K562 (cell line): ENCODE data around the gene FAM168B. TPM values are rescaled to one million over a fixed set of nuclear protein-coding genes. Genes with fewer than 3 reads are reported as not detected.

Experiments used
- ATF7 ChIP-seq: fragments of 450-650 bp; IDR thresholded peaks from 2 replicates; pipeline ENCODE4 v1.7.1; 2014; ENCODE audit warnings: mild to moderate bottlenecking, moderate library complexity
- HMGN3 ChIP-seq: IDR thresholded peaks from 2 replicates; pipeline ENCODE4 v1.6.1; 2011; ENCODE audit warnings: borderline replicate concordance, low read depth, mild to moderate bottlenecking, mixed read lengths, low read length; ENCODE audit not compliant: insufficient read length; ENCODE audit errors: extremely low read depth
- NR2F6 ChIP-seq: fragments of 450-650 bp; formaldehyde crosslinking; IDR thresholded peaks from 2 replicates; pipeline ENCODE4 v1.4.0; 2020; ENCODE audit warnings: mild to moderate bottlenecking
- SIN3A ChIP-seq, 2 experiments: fragments of 150-350 bp in 1 of 2; IDR thresholded peaks; 2 replicates each; pipeline ENCODE4 v1.6.1; 2011 to 2016; ENCODE audit warnings: borderline replicate concordance in 2 of 2, low read depth in 2 of 2, low read length in 2 of 2, mild to moderate bottlenecking in 2 of 2, moderate library complexity in 2 of 2; ENCODE audit not compliant: control insufficient read depth in 1 of 2
- ZNF785 ChIP-seq: fragments of 250-450 bp; sonication (Bioruptor Pico); IDR thresholded peaks from 2 replicates; pipeline ENCODE4 v1.4.0; 2020; ENCODE audit warnings: mild to moderate bottlenecking
- polyA plus RNA-seq, 8 experiments: library from polyadenylated mRNA; depleted of rRNA in 4 of 8; stranded (reverse) in 5 of 8; unstranded in 3 of 8; fragments of >200 nt; fragmentation: Nextera tagmentation in 2 of 8; fragmentation: Illumina TruSeq in 1 of 8; extraction: Ambion mirVana in 2 of 8; extraction: Trizol in 1 of 8; gene quantifications; 2 replicates each; pipeline versions ENCODE4 v1.2.1 to v1.2.3, GENCODE V29; 2011 to 2014; ENCODE audit warnings: inconsistent platforms in 1 of 8, missing spikeins in 1 of 8
- total RNA-seq, 7 experiments: library from RNA; depleted of rRNA in 6 of 7; stranded (reverse); fragments of >200 nt in 6 of 7; fragmentation: Illumina TruSeq in 2 of 7; extraction: Trizol in 2 of 7; gene quantifications; 2 replicates each; pipeline versions ENCODE4 v1.2.1 to v1.2.3, GENCODE V29; 2011 to 2021; ENCODE audit warnings: low replicate concordance in 1 of 7
- TF ChIP-seq, protein P1 (sequence below): sonication (generic); formaldehyde crosslinking; IDR thresholded peaks from 2 replicates; pipeline ENCODE4 v1.8.1; 2023; ENCODE audit warnings: mild to moderate bottlenecking, missing genetic modification reagents, moderate library complexity
- TF ChIP-seq, protein P2 (sequence below): fragments of 450-650 bp; IDR thresholded peaks from 2 replicates; pipeline ENCODE4 v1.6.1; 2016; ENCODE audit warnings: low read depth, mild to moderate bottlenecking, moderate library complexity
- TF ChIP-seq, protein P3 (sequence below): fragments of 250-450 bp; sonication (Bioruptor Pico); IDR thresholded peaks from 2 replicates; pipeline ENCODE4 v1.5.0; 2021; ENCODE audit warnings: mild to moderate bottlenecking, borderline replicate concordance
- TF ChIP-seq, protein P4 (sequence below): fragments of 450-650 bp; IDR thresholded peaks from 2 replicates; pipeline ENCODE4 v1.6.1; 2016; ENCODE audit warnings: borderline replicate concordance
- TF ChIP-seq, protein P5 (sequence below): conservative IDR thresholded peaks from 2 replicates; pipeline ENCODE4 v1.6.1; 2011; ENCODE audit warnings: low read depth, mild to moderate bottlenecking, low read length; ENCODE audit not compliant: control insufficient read depth
- TF ChIP-seq, protein P6 (sequence below): fragments of 250-450 bp; sonication (Bioruptor Pico); IDR thresholded peaks from 2 replicates; pipeline ENCODE4 v1.4.0; 2020; ENCODE audit warnings: mild to moderate bottlenecking, moderate library complexity
- TF ChIP-seq, protein P7 (sequence below): fragments of 450-650 bp; IDR thresholded peaks from one replicate; pipeline ENCODE4 v1.6.1; 2018; ENCODE audit warnings: mild to moderate bottlenecking, moderate library complexity; ENCODE audit not compliant: partially characterized antibody

FAM168B gene
- total and polyA plus RNA-seq, 9 of the 15 experiments (the other 6 are each of a cell fraction or from before 2014, with no cell fraction given): 3.3 to 76.0 (median 46.1) TPM

DNA sequence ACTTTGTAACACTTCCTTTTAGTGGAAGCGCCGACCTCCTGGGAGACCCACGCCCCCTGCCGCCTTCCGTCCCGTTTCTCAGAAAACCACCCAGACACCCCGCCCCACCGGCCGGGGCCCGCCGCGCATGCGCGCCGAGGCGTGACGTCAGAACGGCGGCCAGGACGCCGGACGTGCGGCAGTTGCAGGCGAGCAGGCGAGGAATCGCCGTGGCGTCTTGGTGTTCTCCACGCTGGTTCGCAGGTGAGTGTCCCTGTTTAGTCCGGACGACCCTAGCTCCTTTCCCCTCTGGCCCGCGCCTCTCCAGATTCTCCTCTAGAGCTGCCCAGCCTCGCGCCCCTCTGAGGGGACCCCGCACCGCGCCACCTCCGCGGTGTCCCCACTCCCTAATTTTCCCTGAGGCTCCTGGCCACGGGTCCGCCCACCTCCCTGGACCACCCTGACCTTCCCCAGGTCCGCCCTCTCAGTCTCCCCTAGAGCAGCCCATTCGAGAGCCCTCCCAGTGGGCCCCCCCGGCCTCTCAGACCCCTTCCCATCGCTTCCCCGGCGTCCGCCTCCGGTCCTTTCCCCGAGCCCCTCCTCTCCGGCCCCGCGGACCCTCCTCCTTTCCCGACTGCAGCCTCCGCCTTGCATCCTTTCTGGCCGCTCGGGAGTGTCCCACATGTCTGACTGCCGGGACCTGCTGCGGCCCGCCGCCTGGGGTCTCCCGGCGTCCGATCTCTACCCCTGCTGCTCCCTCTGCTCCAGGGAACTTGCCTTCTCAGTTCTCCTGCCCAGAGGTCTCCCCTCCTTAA, 12.1 kb upstream of the FAM168B start, which contains the start of gene PLEKHB2 (continued):
- TF ChIP-seq, protein P1, sequence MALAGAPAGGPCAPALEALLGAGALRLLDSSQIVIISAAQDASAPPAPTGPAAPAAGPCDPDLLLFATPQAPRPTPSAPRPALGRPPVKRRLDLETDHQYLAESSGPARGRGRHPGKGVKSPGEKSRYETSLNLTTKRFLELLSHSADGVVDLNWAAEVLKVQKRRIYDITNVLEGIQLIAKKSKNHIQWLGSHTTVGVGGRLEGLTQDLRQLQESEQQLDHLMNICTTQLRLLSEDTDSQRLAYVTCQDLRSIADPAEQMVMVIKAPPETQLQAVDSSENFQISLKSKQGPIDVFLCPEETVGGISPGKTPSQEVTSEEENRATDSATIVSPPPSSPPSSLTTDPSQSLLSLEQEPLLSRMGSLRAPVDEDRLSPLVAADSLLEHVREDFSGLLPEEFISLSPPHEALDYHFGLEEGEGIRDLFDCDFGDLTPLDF: no peak
- TF ChIP-seq, protein P2, sequence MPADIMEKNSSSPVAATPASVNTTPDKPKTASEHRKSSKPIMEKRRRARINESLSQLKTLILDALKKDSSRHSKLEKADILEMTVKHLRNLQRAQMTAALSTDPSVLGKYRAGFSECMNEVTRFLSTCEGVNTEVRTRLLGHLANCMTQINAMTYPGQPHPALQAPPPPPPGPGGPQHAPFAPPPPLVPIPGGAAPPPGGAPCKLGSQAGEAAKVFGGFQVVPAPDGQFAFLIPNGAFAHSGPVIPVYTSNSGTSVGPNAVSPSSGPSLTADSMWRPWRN: no peak
- TF ChIP-seq NR2F6 (CRISPR knock-in tag) (no peak), SIN3A (IDR thresholded peaks at IDR 0.05; ENCODE audit: borderline replicate concordance in 2 of 2, control insufficient read depth in 1 of 2, low read depth in 2 of 2, low read length in 2 of 2) (peak in 1 of 2 experiments; percentile 88; a peak in 2 of 4 replicates), ATF7 (peak; percentile 75; the same call in 1 of the 2 replicates), HMGN3 (peak; percentile 89), ZNF785 (CRISPR knock-in tag) (no peak)
- TF ChIP-seq, protein P3, sequence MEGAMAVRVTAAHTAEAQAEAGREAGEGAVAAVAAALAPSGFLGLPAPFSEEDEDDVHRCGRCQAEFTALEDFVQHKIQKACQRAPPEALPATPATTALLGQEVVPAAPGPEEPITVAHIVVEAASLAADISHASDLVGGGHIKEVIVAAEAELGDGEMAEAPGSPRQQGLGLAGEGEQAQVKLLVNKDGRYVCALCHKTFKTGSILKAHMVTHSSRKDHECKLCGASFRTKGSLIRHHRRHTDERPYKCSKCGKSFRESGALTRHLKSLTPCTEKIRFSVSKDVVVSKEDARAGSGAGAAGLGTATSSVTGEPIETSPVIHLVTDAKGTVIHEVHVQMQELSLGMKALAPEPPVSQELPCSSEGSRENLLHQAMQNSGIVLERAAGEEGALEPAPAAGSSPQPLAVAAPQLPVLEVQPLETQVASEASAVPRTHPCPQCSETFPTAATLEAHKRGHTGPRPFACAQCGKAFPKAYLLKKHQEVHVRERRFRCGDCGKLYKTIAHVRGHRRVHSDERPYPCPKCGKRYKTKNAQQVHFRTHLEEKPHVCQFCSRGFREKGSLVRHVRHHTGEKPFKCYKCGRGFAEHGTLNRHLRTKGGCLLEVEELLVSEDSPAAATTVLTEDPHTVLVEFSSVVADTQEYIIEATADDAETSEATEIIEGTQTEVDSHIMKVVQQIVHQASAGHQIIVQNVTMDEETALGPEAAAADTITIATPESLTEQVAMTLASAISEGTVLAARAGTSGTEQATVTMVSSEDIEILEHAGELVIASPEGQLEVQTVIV (CRISPR knock-in tag): no peak
- TF ChIP-seq, protein P4, sequence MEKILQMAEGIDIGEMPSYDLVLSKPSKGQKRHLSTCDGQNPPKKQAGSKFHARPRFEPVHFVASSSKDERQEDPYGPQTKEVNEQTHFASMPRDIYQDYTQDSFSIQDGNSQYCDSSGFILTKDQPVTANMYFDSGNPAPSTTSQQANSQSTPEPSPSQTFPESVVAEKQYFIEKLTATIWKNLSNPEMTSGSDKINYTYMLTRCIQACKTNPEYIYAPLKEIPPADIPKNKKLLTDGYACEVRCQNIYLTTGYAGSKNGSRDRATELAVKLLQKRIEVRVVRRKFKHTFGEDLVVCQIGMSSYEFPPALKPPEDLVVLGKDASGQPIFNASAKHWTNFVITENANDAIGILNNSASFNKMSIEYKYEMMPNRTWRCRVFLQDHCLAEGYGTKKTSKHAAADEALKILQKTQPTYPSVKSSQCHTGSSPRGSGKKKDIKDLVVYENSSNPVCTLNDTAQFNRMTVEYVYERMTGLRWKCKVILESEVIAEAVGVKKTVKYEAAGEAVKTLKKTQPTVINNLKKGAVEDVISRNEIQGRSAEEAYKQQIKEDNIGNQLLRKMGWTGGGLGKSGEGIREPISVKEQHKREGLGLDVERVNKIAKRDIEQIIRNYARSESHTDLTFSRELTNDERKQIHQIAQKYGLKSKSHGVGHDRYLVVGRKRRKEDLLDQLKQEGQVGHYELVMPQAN: peak; percentile 72
- TF ChIP-seq, protein P5, sequence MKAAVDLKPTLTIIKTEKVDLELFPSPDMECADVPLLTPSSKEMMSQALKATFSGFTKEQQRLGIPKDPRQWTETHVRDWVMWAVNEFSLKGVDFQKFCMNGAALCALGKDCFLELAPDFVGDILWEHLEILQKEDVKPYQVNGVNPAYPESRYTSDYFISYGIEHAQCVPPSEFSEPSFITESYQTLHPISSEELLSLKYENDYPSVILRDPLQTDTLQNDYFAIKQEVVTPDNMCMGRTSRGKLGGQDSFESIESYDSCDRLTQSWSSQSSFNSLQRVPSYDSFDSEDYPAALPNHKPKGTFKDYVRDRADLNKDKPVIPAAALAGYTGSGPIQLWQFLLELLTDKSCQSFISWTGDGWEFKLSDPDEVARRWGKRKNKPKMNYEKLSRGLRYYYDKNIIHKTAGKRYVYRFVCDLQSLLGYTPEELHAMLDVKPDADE: 0 out of 2 replicates have a peak, but pooled peaks have one; percentile 33
- TF ChIP-seq, protein P6, sequence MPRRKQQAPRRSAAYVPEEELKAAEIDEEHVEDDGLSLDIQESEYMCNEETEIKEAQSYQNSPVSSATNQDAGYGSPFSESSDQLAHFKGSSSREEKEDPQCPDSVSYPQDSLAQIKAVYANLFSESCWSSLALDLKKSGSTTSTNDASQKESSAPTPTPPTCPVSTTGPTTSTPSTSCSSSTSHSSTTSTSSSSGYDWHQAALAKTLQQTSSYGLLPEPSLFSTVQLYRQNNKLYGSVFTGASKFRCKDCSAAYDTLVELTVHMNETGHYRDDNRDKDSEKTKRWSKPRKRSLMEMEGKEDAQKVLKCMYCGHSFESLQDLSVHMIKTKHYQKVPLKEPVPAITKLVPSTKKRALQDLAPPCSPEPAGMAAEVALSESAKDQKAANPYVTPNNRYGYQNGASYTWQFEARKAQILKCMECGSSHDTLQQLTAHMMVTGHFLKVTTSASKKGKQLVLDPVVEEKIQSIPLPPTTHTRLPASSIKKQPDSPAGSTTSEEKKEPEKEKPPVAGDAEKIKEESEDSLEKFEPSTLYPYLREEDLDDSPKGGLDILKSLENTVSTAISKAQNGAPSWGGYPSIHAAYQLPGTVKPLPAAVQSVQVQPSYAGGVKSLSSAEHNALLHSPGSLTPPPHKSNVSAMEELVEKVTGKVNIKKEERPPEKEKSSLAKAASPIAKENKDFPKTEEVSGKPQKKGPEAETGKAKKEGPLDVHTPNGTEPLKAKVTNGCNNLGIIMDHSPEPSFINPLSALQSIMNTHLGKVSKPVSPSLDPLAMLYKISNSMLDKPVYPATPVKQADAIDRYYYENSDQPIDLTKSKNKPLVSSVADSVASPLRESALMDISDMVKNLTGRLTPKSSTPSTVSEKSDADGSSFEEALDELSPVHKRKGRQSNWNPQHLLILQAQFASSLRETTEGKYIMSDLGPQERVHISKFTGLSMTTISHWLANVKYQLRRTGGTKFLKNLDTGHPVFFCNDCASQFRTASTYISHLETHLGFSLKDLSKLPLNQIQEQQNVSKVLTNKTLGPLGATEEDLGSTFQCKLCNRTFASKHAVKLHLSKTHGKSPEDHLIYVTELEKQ (CRISPR knock-in tag): no peak
- TF ChIP-seq, protein P7, sequence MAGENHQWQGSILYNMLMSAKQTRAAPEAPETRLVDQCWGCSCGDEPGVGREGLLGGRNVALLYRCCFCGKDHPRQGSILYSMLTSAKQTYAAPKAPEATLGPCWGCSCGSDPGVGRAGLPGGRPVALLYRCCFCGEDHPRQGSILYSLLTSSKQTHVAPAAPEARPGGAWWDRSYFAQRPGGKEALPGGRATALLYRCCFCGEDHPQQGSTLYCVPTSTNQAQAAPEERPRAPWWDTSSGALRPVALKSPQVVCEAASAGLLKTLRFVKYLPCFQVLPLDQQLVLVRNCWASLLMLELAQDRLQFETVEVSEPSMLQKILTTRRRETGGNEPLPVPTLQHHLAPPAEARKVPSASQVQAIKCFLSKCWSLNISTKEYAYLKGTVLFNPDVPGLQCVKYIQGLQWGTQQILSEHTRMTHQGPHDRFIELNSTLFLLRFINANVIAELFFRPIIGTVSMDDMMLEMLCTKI: no peak
